OCI-LY7 (cell line): ENCODE results near the gene ANO9.

Source experiments
- CTCF ChIP-seq: fragments of 200-600 bp; sonication (generic); conservative IDR thresholded peaks from 2 replicates; pipeline ENCODE4 v1.5.1; 2014; ENCODE audit warnings: mild to moderate bottlenecking, antibody characterized with exemption, low read length, moderate library complexity, mixed read lengths
- EZH2phosphoT487 ChIP-seq: fragments of 200-600 bp; sonication (generic); IDR thresholded peaks from 2 replicates; pipeline ENCODE4 v1.6.1; 2018; ENCODE audit warnings: low read depth, borderline replicate concordance, mild to moderate bottlenecking, mixed run types, antibody characterized with exemption, low read length, moderate library complexity, mixed read lengths

- TF ChIP-seq CTCF = no peak
- TF ChIP-seq EZH2phosphoT487 = no peak
These were observed 29.8 kb upstream of the ANO9 start for GRCh38 chr11:471468-472145.
